ENCODE results near the gene BMPR2. TPM values are rescaled to one million over a fixed set of nuclear protein-coding genes. Genes with fewer than 3 reads are reported as not detected.
"Not testable (repeated sequence)": the region's sequence is repeated elsewhere in the genome, so short reads cannot be mapped to it uniquely, and the experiment has no call there.

Gene BMPR2
- total and polyA plus RNA-seq, 2 experiments from 2014 or later, result 12.5 to 42.2 TPM

DNA sequence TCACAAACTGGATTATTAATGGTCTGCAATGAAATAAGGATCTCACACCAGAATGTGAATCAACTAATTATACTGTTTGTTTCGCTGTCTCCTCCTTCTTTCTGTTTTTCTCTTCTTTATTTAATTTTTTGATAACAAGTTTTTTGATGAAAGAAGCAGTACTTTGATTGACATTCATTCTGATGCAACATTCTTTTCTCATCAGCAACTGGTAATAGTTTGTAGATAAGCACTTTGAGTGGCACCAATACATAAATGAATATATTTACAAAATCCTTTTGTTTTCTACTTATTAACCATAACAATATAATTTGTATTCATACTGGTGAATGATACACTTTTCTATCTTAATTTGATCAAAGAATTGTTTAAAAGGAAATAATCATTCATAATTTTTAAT, 143.3 kb downstream of the BMPR2 start:
- TF ChIP-seq EZH2 (IDR thresholded peaks at IDR 0.05; ENCODE audit: borderline replicate concordance) (no peak), EZH2phosphoT487 (IDR thresholded peaks at IDR 0.05; ENCODE audit: low read depth, severe bottlenecking, unreplicated experiment) (no peak)
- TF ChIP-seq, protein P1, sequence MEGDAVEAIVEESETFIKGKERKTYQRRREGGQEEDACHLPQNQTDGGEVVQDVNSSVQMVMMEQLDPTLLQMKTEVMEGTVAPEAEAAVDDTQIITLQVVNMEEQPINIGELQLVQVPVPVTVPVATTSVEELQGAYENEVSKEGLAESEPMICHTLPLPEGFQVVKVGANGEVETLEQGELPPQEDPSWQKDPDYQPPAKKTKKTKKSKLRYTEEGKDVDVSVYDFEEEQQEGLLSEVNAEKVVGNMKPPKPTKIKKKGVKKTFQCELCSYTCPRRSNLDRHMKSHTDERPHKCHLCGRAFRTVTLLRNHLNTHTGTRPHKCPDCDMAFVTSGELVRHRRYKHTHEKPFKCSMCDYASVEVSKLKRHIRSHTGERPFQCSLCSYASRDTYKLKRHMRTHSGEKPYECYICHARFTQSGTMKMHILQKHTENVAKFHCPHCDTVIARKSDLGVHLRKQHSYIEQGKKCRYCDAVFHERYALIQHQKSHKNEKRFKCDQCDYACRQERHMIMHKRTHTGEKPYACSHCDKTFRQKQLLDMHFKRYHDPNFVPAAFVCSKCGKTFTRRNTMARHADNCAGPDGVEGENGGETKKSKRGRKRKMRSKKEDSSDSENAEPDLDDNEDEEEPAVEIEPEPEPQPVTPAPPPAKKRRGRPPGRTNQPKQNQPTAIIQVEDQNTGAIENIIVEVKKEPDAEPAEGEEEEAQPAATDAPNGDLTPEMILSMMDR (IDR thresholded peaks at IDR 0.05; ENCODE audit: poor library complexity), result no peak
- Histone ChIP-seq H3K9me2 (replicated peaks; ENCODE audit: insufficient read depth) (no peaks in the 10 kb centered on the region), H4K20me1 (ENCODE audit: insufficient read depth, poor library complexity, severe bottlenecking) (no peaks in the 10 kb centered on the region), H3K4me1 (ENCODE audit: insufficient read depth) (no peaks in the 10 kb centered on the region), H3K27me3 (no peaks in the 10 kb centered on the region), H3K79me2 (no peaks in the 10 kb centered on the region), H3K27ac (no peak overlapping the region), H3K4me2 (no peak overlapping the region), H3K4me3 (no peak overlapping the region), H2AFZ (no peak overlapping the region), H3K36me3 (replicated peaks; ENCODE audit: insufficient read depth, low read depth) (peaks cover 8% of the 10 kb centered on the region), H3K9me3 (ENCODE audit: low read depth) (no peaks in the 10 kb centered on the region)
- DNase-seq (ENCODE audit: low spot score), result no peak
- 96% methylated on average over 1 of the region's 1 CpG for WGBS (ENCODE audit: low lambda C conversion rate, missing lambda C conversion rate)

DNA sequence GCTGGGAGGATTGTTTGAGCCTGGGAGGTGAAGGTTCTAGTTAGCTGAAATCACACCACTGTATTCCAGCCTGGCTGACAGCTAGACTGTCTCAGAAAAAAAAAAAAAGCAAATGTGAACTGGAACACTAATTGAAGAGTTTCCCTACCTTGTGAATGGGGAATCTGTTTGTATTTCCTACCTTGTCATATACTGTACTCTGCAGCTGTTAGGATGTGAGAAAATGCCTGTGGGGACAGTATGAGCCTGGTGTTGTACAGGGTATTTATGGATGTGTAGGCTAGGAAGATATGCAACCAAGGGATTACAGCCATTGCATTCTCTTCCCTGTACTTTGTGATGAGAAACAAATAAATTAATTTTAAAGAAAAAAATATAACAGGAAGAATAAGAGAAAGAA, 145.3 kb downstream of the BMPR2 start:
- no peak for DNase-seq (ENCODE audit: low spot score)
- Histone ChIP-seq H3K9me2 (replicated peaks; ENCODE audit: insufficient read depth) (no peaks in the 10 kb centered on the region), H3K4me2 (no peak overlapping the region), H3K27ac (no peak overlapping the region), H3K4me1 (ENCODE audit: insufficient read depth) (no peaks in the 10 kb centered on the region), H2AFZ (no peak overlapping the region), H3K79me2 (no peaks in the 10 kb centered on the region), H4K20me1 (ENCODE audit: insufficient read depth, poor library complexity, severe bottlenecking) (no peaks in the 10 kb centered on the region), H3K4me3 (no peak overlapping the region), H3K27me3 (no peaks in the 10 kb centered on the region), H3K36me3 (replicated peaks; ENCODE audit: insufficient read depth, low read depth) (peaks cover 8% of the 10 kb centered on the region), H3K9me3 (ENCODE audit: low read depth) (no peaks in the 10 kb centered on the region)
- TF ChIP-seq EZH2 (IDR thresholded peaks at IDR 0.05; ENCODE audit: borderline replicate concordance) (no peak), EZH2phosphoT487 (IDR thresholded peaks at IDR 0.05; ENCODE audit: low read depth, severe bottlenecking, unreplicated experiment) (no peak)
- TF ChIP-seq, protein P1 (IDR thresholded peaks at IDR 0.05; ENCODE audit: poor library complexity), result no peak

DNA sequence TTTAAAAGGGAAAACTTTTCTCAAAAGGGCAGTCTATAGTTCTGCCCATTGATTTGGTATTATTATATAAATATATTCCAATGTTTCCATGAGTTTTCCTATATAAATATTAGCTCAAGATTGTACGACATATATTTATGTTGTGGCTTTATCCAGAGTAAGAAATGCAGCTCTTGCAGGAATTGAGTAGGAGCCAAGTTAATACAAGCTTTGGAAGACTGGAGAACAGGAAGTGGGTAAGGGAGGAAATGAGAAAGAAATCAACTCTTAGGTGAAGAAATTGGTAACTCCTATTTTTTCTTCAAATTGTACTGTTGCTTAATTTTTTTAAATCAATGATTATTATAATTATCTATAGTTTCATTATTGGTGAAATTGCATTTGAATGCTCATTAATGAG, 153.3 kb downstream of the BMPR2 start:
- TF ChIP-seq EZH2phosphoT487 (IDR thresholded peaks at IDR 0.05; ENCODE audit: low read depth, severe bottlenecking, unreplicated experiment) (no peak), EZH2 (IDR thresholded peaks at IDR 0.05; ENCODE audit: borderline replicate concordance) (no peak)
- TF ChIP-seq, protein P1 (IDR thresholded peaks at IDR 0.05; ENCODE audit: poor library complexity), result no peak
- no peak for DNase-seq (ENCODE audit: low spot score)
- no peaks in the 10 kb centered on the region for H3K9me3 ChIP-seq (ENCODE audit: low read depth)
- whole genome bisulfite sequencing (ENCODE audit: low lambda C conversion rate, missing lambda C conversion rate), result 43% methylated on average over 1 of the region's 1 CpG
- H3K4me3 ChIP-seq, result no peak overlapping the region
- no peaks in the 10 kb centered on the region for H3K36me3 ChIP-seq (replicated peaks; ENCODE audit: insufficient read depth, low read depth)
- H3K4me1 ChIP-seq (ENCODE audit: insufficient read depth), result no peaks in the 10 kb centered on the region
- H2AFZ ChIP-seq, result no peak overlapping the region
- no peak overlapping the region for H3K27ac ChIP-seq
- no peaks in the 10 kb centered on the region for H3K79me2 ChIP-seq
- no peaks in the 10 kb centered on the region for H3K9me2 ChIP-seq (replicated peaks; ENCODE audit: insufficient read depth)
- H3K4me2 ChIP-seq, result no peak overlapping the region
- H3K27me3 ChIP-seq, result no peaks in the 10 kb centered on the region
- no peaks in the 10 kb centered on the region for H4K20me1 ChIP-seq (ENCODE audit: insufficient read depth, poor library complexity, severe bottlenecking)

DNA sequence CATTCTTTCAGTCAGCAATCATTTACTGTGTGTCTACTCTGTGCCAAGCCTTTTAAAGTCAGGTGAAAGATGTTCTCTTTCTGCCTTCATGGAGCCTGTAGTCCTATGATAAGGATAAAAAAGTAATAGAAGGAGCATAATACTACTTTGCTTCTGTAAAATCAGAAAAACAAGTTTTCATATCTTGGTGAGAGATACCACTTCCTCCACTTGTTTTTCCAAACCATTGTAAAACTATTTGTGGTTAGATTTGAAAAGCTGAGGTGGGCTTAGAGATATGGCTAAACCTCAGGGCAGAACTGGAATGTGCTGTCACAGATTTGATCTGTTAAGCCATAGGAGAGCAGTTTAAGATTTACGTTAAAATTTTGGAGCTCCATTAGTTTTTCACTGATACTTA, 153.9 kb downstream of the BMPR2 start:
- H3K4me2 ChIP-seq, result no peak overlapping the region
- H3K27me3 ChIP-seq, result no peaks in the 10 kb centered on the region
- H4K20me1 ChIP-seq (ENCODE audit: insufficient read depth, poor library complexity, severe bottlenecking), result no peaks in the 10 kb centered on the region
- no peak overlapping the region for H3K4me3 ChIP-seq
- 81% methylated on average over 1 of the region's 1 CpG for WGBS (ENCODE audit: low lambda C conversion rate, missing lambda C conversion rate)
- DNase-seq (ENCODE audit: low spot score), result no peak
- H3K36me3 ChIP-seq (replicated peaks; ENCODE audit: insufficient read depth, low read depth), result no peaks in the 10 kb centered on the region
- H3K9me3 ChIP-seq (ENCODE audit: low read depth), result no peaks in the 10 kb centered on the region
- no peaks in the 10 kb centered on the region for H3K9me2 ChIP-seq (replicated peaks; ENCODE audit: insufficient read depth)
- no peak overlapping the region for H3K27ac ChIP-seq
- no peaks in the 10 kb centered on the region for H3K79me2 ChIP-seq
- TF ChIP-seq, protein P1 (IDR thresholded peaks at IDR 0.05; ENCODE audit: poor library complexity), result no peak
- no peak for TF ChIP-seq EZH2phosphoT487 (IDR thresholded peaks at IDR 0.05; ENCODE audit: low read depth, severe bottlenecking, unreplicated experiment)
- no peak for TF ChIP-seq EZH2 (IDR thresholded peaks at IDR 0.05; ENCODE audit: borderline replicate concordance)
- H3K4me1 ChIP-seq (ENCODE audit: insufficient read depth), result no peaks in the 10 kb centered on the region
- H2AFZ ChIP-seq, result no peak overlapping the region

DNA sequence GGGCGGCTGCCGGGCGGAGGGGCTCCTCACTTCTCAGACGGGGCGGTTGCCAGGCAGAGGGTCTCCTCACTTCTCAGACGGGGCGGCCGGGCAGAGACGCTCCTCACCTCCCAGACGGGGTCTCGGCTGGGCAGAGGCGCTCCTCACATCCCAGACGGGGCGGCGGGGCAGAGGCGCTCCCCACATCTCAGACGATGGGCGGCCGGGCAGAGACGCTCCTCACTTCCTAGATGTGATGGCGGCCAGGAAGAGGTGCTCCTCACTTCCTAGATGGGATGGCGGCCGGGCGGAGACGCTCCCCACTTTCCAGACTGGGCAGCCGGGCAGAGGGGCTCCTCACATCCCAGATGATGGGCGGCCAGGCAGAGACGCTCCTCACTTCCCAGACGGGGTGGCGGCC, 159.2 kb downstream of the BMPR2 start:
- DNase-seq (ENCODE audit: low spot score); H3K4me3 ChIP-seq; H3K27ac ChIP-seq; H4K20me1 ChIP-seq (ENCODE audit: insufficient read depth, poor library complexity, severe bottlenecking); H3K27me3 ChIP-seq; H2AFZ ChIP-seq; H3K79me2 ChIP-seq; H3K4me2 ChIP-seq; H3K9me3 ChIP-seq (ENCODE audit: low read depth); H3K9me2 ChIP-seq (replicated peaks; ENCODE audit: insufficient read depth); H3K36me3 ChIP-seq (replicated peaks; ENCODE audit: insufficient read depth, low read depth); H3K4me1 ChIP-seq (ENCODE audit: insufficient read depth): not testable (repeated sequence)
- WGBS (ENCODE audit: low lambda C conversion rate, missing lambda C conversion rate), result no CpG with 5 or more reads among the region's 30 CpGs

Data from hepatocyte (in vitro differentiated cells).